H7 (cell line): ENCODE measurements around the gene PEMT. TPM values are rescaled to one million over a fixed set of nuclear protein-coding genes. Genes with fewer than 3 reads are reported as not detected.

ENCODE experiments used
- DNase-seq: peaks from one replicate; pipeline ENCODE4 v3.0.0; 2012
- H3K27me3 ChIP-seq: 2 replicates; pipeline ENCODE4 v1.6.0; 2011; ENCODE audit warnings: mild to moderate bottlenecking, low read length; ENCODE audit not compliant: control insufficient read depth, insufficient read depth
- H3K36me3 ChIP-seq: replicated peaks from 2 replicates; pipeline ENCODE4 v1.5.1; 2011; ENCODE audit warnings: low read length; ENCODE audit not compliant: control insufficient read depth, insufficient read depth
- H3K4me3 ChIP-seq: 2 replicates; pipeline ENCODE4 v1.5.1; 2011; ENCODE audit warnings: low read depth, mild to moderate bottlenecking, control low read depth, low read length, moderate library complexity; ENCODE audit not compliant: insufficient read depth
- total RNA-seq: library from RNA; depleted of rRNA; stranded (reverse); fragments of >200 nt; shearing (Covaris generic); gene quantifications from 2 replicates; pipeline ENCODE4 v1.2.3, GENCODE V29; 2014

The PEMT gene
- total RNA-seq, 1 experiment from 2014 or later = 99.1 TPM

- no peaks in the 10 kb centered on the region for H3K36me3 ChIP-seq
- no peak for DNase-seq
- no peak overlapping the region for H3K4me3 ChIP-seq
- no peaks in the 10 kb centered on the region for H3K27me3 ChIP-seq
Observed at GRCh38 chr17:17558431-17558830, 33.1 kb downstream of the PEMT start.

GRCh38 chr17:17557796-17558195 is 33.7 kb downstream of the PEMT start:
- Histone ChIP-seq H3K36me3 (no peaks in the 10 kb centered on the region), H3K4me3 (no peak overlapping the region), H3K27me3 (no peaks in the 10 kb centered on the region)
- DNase-seq = no peak

GRCh38 chr17:17556671-17557070 is 34.8 kb downstream of the PEMT start:
- Histone ChIP-seq H3K4me3 (no peak overlapping the region), H3K36me3 (no peaks in the 10 kb centered on the region), H3K27me3 (no peaks in the 10 kb centered on the region)
- DNase-seq = no peak

- H3K27me3 ChIP-seq = no peaks in the 10 kb centered on the region
Observed at GRCh38 chr17:17555906-17556305, 35.6 kb downstream of the PEMT start.

GRCh38 chr17:17555151-17555550 is 36.4 kb downstream of the PEMT start:
- H3K27me3 ChIP-seq = no peaks in the 10 kb centered on the region
- no peak overlapping the region for H3K4me3 ChIP-seq
- no peak for DNase-seq
- no peaks in the 10 kb centered on the region for H3K36me3 ChIP-seq

More at GRCh38 chr17:17555906-17556305, 35.6 kb downstream of the PEMT start:
- Histone ChIP-seq H3K36me3 (no peaks in the 10 kb centered on the region), H3K4me3 (no peak overlapping the region)
- no peak for DNase-seq

- Histone ChIP-seq H3K36me3 (no peaks in the 10 kb centered on the region), H3K27me3 (no peaks in the 10 kb centered on the region), H3K4me3 (no peak overlapping the region)
- DNase-seq = no peak
Observed at GRCh38 chr17:17554266-17554665, 37.2 kb downstream of the PEMT start.

GRCh38 chr17:17553217-17554195 is 38.0 kb downstream of the PEMT start:
- H3K27me3 ChIP-seq = no peaks in the 10 kb centered on the region
- H3K36me3 ChIP-seq = no peaks in the 10 kb centered on the region
- DNase-seq = no peak
- H3K4me3 ChIP-seq = no peak overlapping the region

- no peaks in the 10 kb centered on the region for H3K27me3 ChIP-seq
- no peak for DNase-seq
- no peaks in the 10 kb centered on the region for H3K36me3 ChIP-seq
- no peak overlapping the region for H3K4me3 ChIP-seq
Observed at GRCh38 chr17:17552351-17553216, 38.9 kb downstream of the PEMT start.

- H3K27me3 ChIP-seq = no peaks in the 10 kb centered on the region
- no peak overlapping the region for H3K4me3 ChIP-seq
- H3K36me3 ChIP-seq = no peaks in the 10 kb centered on the region
- DNase-seq = peak; percentile 81
Observed at GRCh38 chr17:17551361-17551760, 40.1 kb downstream of the PEMT start.

- DNase-seq = no peak
- H3K36me3 ChIP-seq = no peaks in the 10 kb centered on the region
- no peak overlapping the region for H3K4me3 ChIP-seq
- H3K27me3 ChIP-seq = no peaks in the 10 kb centered on the region
Observed at GRCh38 chr17:17549732-17550366, 41.7 kb downstream of the PEMT start.

- DNase-seq = no peak
- no peak overlapping the region for H3K4me3 ChIP-seq
- H3K36me3 ChIP-seq = no peaks in the 10 kb centered on the region
- H3K27me3 ChIP-seq = no peaks in the 10 kb centered on the region
Observed at GRCh38 chr17:17548044-17548443, 43.5 kb downstream of the PEMT start.

GRCh38 chr17:17547210-17547764 is 44.2 kb downstream of the PEMT start:
- no peak overlapping the region for H3K4me3 ChIP-seq

GRCh38 chr17:17546399-17547185 is 44.9 kb downstream of the PEMT start:
- no peaks in the 10 kb centered on the region for H3K36me3 ChIP-seq
- H3K4me3 ChIP-seq = no peak overlapping the region
- H3K27me3 ChIP-seq = no peaks in the 10 kb centered on the region
- no peak for DNase-seq

More at GRCh38 chr17:17547210-17547764, 44.2 kb downstream of the PEMT start:
- DNase-seq = no peak
- H3K27me3 ChIP-seq = no peaks in the 10 kb centered on the region
- no peaks in the 10 kb centered on the region for H3K36me3 ChIP-seq
